Inferior parietal cortex (tissue), 1 donor: ENCODE measurements around the gene PMEL.
"Not testable (repeated sequence)": the region's sequence is repeated elsewhere in the genome, so short reads cannot be mapped to it uniquely, and the experiment has no call there.

Source experiments
- DNase-seq: peaks from one replicate; pipeline ENCODE4 v3.0.0-alpha.2; 2016; ENCODE audit errors: extremely low spot score

Gene PMEL

GRCh38 chr12:55983232-55983842, 17.5 kb upstream of the PMEL start:
- no peak for DNase-seq

- DNase-seq, result no peak
Observed at GRCh38 chr12:55982319-55982936, 16.6 kb upstream of the PMEL start.

- not testable (repeated sequence) for DNase-seq
Observed at GRCh38 chr12:55981882-55982281, 16.0 kb upstream of the PMEL start.

GRCh38 chr12:55979069-55979468, 13.2 kb upstream of the PMEL start:
- DNase-seq, result no peak

GRCh38 chr12:55978393-55978792, 12.6 kb upstream of the PMEL start:
- no peak for DNase-seq

GRCh38 chr12:55974308-55974730, 8.5 kb upstream of the PMEL start:
- DNase-seq, result no peak

GRCh38 chr12:55973599-55974307, 7.9 kb upstream of the PMEL start, which contains the start of gene RAB5B:
Gene RAB5B (plus strand): TSS chr12:55974078. CDS start chr12:55986961, 12,883 bp downstream.
- DNase-seq, result peak; percentile 100

GRCh38 chr12:55972911-55973598, 7.2 kb upstream of the PMEL start:
- no peak for DNase-seq

- DNase-seq, result no peak
Observed at GRCh38 chr12:55972456-55972855, 6.6 kb upstream of the PMEL start.

GRCh38 chr12:55972042-55972441, 6.2 kb upstream of the PMEL start:
- no peak for DNase-seq

GRCh38 chr12:55970775-55971174, 4.9 kb upstream of the PMEL start:
- no peak for DNase-seq

GRCh38 chr12:55969356-55969755, 3.5 kb upstream of the PMEL start:
- DNase-seq, result no peak

GRCh38 chr12:55966408-55967281, 803 bp upstream of the PMEL start, which contains the start of gene CDK2:
Gene CDK2 (plus strand): TSS chr12:55966830. CDS start chr12:55967009, 179 bp downstream.
- peak; percentile 85 for DNase-seq

GRCh38 chr12:55965240-55965639, 602 bp downstream of the PMEL start:
- no peak for DNase-seq

- DNase-seq, result no peak
Observed at GRCh38 chr12:55963760-55964159, 2.1 kb downstream of the PMEL start.

- DNase-seq, result no peak
Observed at GRCh38 chr12:55957106-55957859, 8.6 kb downstream of the PMEL start.

- DNase-seq, result no peak
Observed at GRCh38 chr12:55955800-55956508, 9.9 kb downstream of the PMEL start.

- no peak for DNase-seq
Observed at GRCh38 chr12:55955344-55955743, 10.5 kb downstream of the PMEL start.

- DNase-seq, result no peak
Observed at GRCh38 chr12:55946553-55946952, 19.3 kb downstream of the PMEL start.

GRCh38 chr12:55942577-55943136, 23.2 kb downstream of the PMEL start:
- DNase-seq, result no peak
